NOMO-1 treated with dmso at 0.1 percent for 144 hours (cell line): ENCODE data around the gene UBALD2.

Source experiments
- DNase-seq: peaks from one replicate; lab custom pipeline; 2025; ENCODE audit not compliant: unreplicated experiment; lab: John Stamatoyannopoulos, UW

Gene UBALD2

GRCh38 chr17:76317535-76317934 lies 52.4 kb downstream of the UBALD2 start:
- no peak for DNase-seq

GRCh38 chr17:76318586-76318985 lies 53.4 kb downstream of the UBALD2 start:
- DNase-seq, result no peak
